GM06990 (cell line): ENCODE data around the gene IL10.
"Not testable (repeated sequence)": the region's sequence is repeated elsewhere in the genome, so short reads cannot be mapped to it uniquely, and the experiment has no call there.

Source experiments
- DNase-seq: peaks from one replicate; pipeline ENCODE4 v3.0.0-alpha.2; 2011; ENCODE audit not compliant: insufficient read length; ENCODE audit errors: extremely low read depth
- H3K27me3 ChIP-seq: replicated peaks from 2 replicates; pipeline ENCODE4 v1.6.0; 2011; ENCODE audit warnings: low read length; ENCODE audit not compliant: control insufficient read depth, insufficient read depth
- H3K36me3 ChIP-seq: 2 replicates; pipeline ENCODE4 v1.5.1; 2011; ENCODE audit warnings: low read length; ENCODE audit not compliant: control insufficient read depth, insufficient read depth
- H3K4me3 ChIP-seq: replicated peaks from 2 replicates; pipeline ENCODE4 v1.5.1; 2011; ENCODE audit warnings: low read depth, mild to moderate bottlenecking, control low read depth, low read length
- CTCF ChIP-seq: IDR thresholded peaks from 2 replicates; pipeline ENCODE4 v1.5.1; 2011; ENCODE audit warnings: low read length, control low read depth, mild to moderate bottlenecking, inconsistent platforms; ENCODE audit not compliant: insufficient read depth, poor library complexity, severe bottlenecking

IL10 gene

GRCh38 chr1:206785182-206785765 is 13.0 kb upstream of the IL10 start:
- no peaks in the 10 kb centered on the region for H3K36me3 ChIP-seq
- H3K4me3 ChIP-seq = no peak overlapping the region
- no peak for DNase-seq
- no peak for TF ChIP-seq CTCF
- no peaks in the 10 kb centered on the region for H3K27me3 ChIP-seq

- TF ChIP-seq CTCF = no peak
- Histone ChIP-seq H3K36me3 (no peaks in the 10 kb centered on the region; the same call in 1 of the 2 replicates), H3K27me3 (no peaks in the 10 kb centered on the region), H3K4me3 (peak overlapping the region; percentile 14; the same call in 1 of the 2 replicates)
- peak; percentile 91 for DNase-seq
Measured at GRCh38 chr1:206784471-206784903, 12.2 kb upstream of the IL10 start.

GRCh38 chr1:206783506-206783905 is 11.2 kb upstream of the IL10 start:
- DNase-seq = no peak
- no peak for TF ChIP-seq CTCF
- Histone ChIP-seq H3K27me3 (no peaks in the 10 kb centered on the region), H3K4me3 (no peak overlapping the region), H3K36me3 (no peaks in the 10 kb centered on the region; the same call in 1 of the 2 replicates)

- Histone ChIP-seq H3K36me3 (no peaks in the 10 kb centered on the region; the same call in 1 of the 2 replicates), H3K27me3 (no peaks in the 10 kb centered on the region), H3K4me3 (no peak overlapping the region)
- DNase-seq = peak; percentile 73
- no peak for TF ChIP-seq CTCF
Measured at GRCh38 chr1:206782448-206782847, 10.2 kb upstream of the IL10 start.

- no peak for TF ChIP-seq CTCF
- no peaks in the 10 kb centered on the region for H3K27me3 ChIP-seq
- H3K36me3 ChIP-seq = no peaks in the 10 kb centered on the region; the same call in 1 of the 2 replicates
- DNase-seq = no peak
- no peak overlapping the region for H3K4me3 ChIP-seq
Measured at GRCh38 chr1:206779638-206780037, 7.3 kb upstream of the IL10 start.

DNA sequence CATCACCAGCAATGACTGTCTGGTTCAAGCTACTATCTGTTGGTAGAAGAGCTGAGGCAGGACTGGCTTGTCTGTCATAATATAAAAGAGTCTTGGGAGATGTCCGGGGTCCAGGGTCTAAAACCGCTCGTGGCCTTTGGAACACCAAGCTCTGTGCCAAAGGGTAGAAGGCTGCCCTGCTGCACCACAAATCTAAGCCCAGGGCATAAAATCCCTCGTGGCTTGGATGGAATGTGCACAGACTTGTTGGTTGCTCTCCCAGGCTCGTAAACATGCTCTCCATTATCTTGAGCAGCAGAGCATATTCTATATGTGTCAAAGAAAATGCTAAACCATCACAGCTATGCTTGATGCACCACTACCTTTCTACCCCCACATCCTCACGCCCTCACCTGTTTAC is 6.6 kb upstream of the IL10 start:
- H3K4me3 ChIP-seq, DNase-seq, H3K27me3 ChIP-seq, H3K36me3 ChIP-seq: not testable (repeated sequence)
